K562 (cell line): ENCODE measurements around the gene TSEN34. TPM values are rescaled to one million over a fixed set of nuclear protein-coding genes. Genes with fewer than 3 reads are reported as not detected.

ENCODE experiments used
- ATAC-seq: fragments of 200-7000 bp; cut with Tn5 transposase; 3 replicates; pipeline ENCODE4 v1.9.1; 2020; ENCODE audit warnings: moderate library complexity
- BruUV-seq: library from RNA; stranded (reverse); fragments of 400-500 nt; replicated peaks from 2 replicates; lab custom pipeline; 2021; lab: Mats Ljungman, UMichigan
- CTCF ChIA-PET: fragments of 300-600 bp; formaldehyde crosslinking; extraction: SDS; loops from one replicate; lab custom pipeline; 2021; ENCODE audit warnings: low intra/inter-chr PET ratio; lab: Yijun Ruan, JAX
- POLR2A ChIA-PET: fragments of 300-600, 350-650 bp; sonication (Branson Sonifier 250); formaldehyde crosslinking; extraction: SDS; loops from one replicate; lab custom pipeline; 2021; ENCODE audit warnings: antibody characterized with exemption, inconsistent platforms; lab: Yijun Ruan, JAX
- DNase-seq, 4 experiments: peaks; one replicate each; pipeline versions ENCODE4 v3.0.0 to v3.0.0-alpha.2; 2011 to 2018; ENCODE audit warnings: low spot score in 3 of 4, mixed read lengths in 3 of 4; ENCODE audit errors: extremely low read depth in 1 of 4
- FAIRE-seq: peaks from 2 replicates; lab custom pipeline; 2011; peaks lifted over from hg19 to GRCh38; lab: Jason Lieb, UNC
- H2AFZ ChIP-seq: 2 replicates; pipeline ENCODE4 v1.6.0; 2011; ENCODE audit warnings: low read depth, low read length, control low read depth, inconsistent platforms
- H3K27ac ChIP-seq: fragments of 200-600 bp; 3 replicates; pipeline ENCODE4 v1.8.0; 2011; ENCODE audit warnings: low read depth, mild to moderate bottlenecking, control low read depth, inconsistent platforms, low read length, moderate library complexity, mixed read lengths; ENCODE audit errors: extremely low read depth
- H3K27me3 ChIP-seq, 2 experiments: fragments of 300-600 bp in 1 of 2; 2 replicates in 1 of 2; 3 replicates in 1 of 2; pipeline versions ENCODE4 v1.6.0 to v1.8.0; 2011; ENCODE audit warnings: inconsistent platforms in 2 of 2, low read length in 2 of 2, mild to moderate bottlenecking in 1 of 2, mixed read lengths in 1 of 2, moderate library complexity in 1 of 2; ENCODE audit not compliant: control insufficient read depth in 2 of 2, insufficient read depth in 2 of 2
- H3K36me3 ChIP-seq: fragments of 300-600 bp; 3 replicates; pipeline ENCODE4 v1.8.0; 2011; ENCODE audit warnings: mild to moderate bottlenecking, low read length, inconsistent platforms; ENCODE audit not compliant: control insufficient read depth, insufficient read depth
- H3K4me1 ChIP-seq, 2 experiments: fragments of 200-600 bp in 1 of 2; replicated peaks in 1 of 2; 2 replicates in 1 of 2; 3 replicates in 1 of 2; pipeline versions ENCODE4 v1.5.1 to v1.8.0; 2011; ENCODE audit warnings: inconsistent platforms in 2 of 2, low read length in 2 of 2, mild to moderate bottlenecking in 1 of 2, mixed read lengths in 1 of 2, moderate library complexity in 1 of 2; ENCODE audit not compliant: control insufficient read depth in 2 of 2, insufficient read depth in 2 of 2
- H3K4me2 ChIP-seq: 2 replicates; pipeline ENCODE4 v1.6.1; 2011; ENCODE audit warnings: low read length, control low read depth, inconsistent platforms, mixed read lengths; ENCODE audit not compliant: insufficient read depth
- H3K4me3 ChIP-seq: fragments of 200-600 bp; sonication (generic), shearing (Covaris generic); 2 replicates; pipeline ENCODE4 v1.5.1; 2016; ENCODE audit warnings: control low read depth, inconsistent platforms
- H3K79me2 ChIP-seq: fragments of 200-600 bp; 3 replicates; pipeline ENCODE4 v1.8.0; 2011; ENCODE audit warnings: low read length, inconsistent platforms; ENCODE audit not compliant: control insufficient read depth, insufficient read depth
- H3K9ac ChIP-seq, 2 experiments: 2 replicates each; pipeline versions ENCODE4 v1.6.0 to v1.6.1; 2011; ENCODE audit warnings: low read depth in 2 of 2, low read length in 2 of 2, control low read depth in 1 of 2, inconsistent platforms in 1 of 2, mild to moderate bottlenecking in 1 of 2, mixed read lengths in 1 of 2; ENCODE audit not compliant: insufficient read depth in 1 of 2
- H3K9me1 ChIP-seq: one replicate; pipeline ENCODE4 v1.6.0; 2011; ENCODE audit warnings: inconsistent platforms, mild to moderate bottlenecking, low read length, moderate library complexity; ENCODE audit not compliant: control insufficient read depth, insufficient read depth
- H3K9me3 ChIP-seq: replicated peaks from 2 replicates; pipeline ENCODE4 v1.5.1; 2011; ENCODE audit warnings: low read depth, low read length, inconsistent platforms; ENCODE audit not compliant: control insufficient read depth, insufficient read depth
- H4K20me1 ChIP-seq: replicated peaks from 2 replicates; pipeline ENCODE4 v1.6.1; 2011; ENCODE audit warnings: low read length, inconsistent platforms, mixed read lengths; ENCODE audit not compliant: control insufficient read depth, insufficient read depth
- ETV5 ChIP-seq: sonication (generic); formaldehyde crosslinking; IDR thresholded peaks from 2 replicates; pipeline ENCODE4 v1.4.0; 2020; ENCODE audit warnings: low read depth, mild to moderate bottlenecking, missing genetic modification reagents
- JUNB ChIP-seq: fragments of 450-650 bp; formaldehyde crosslinking; conservative IDR thresholded peaks from 2 replicates; pipeline ENCODE4 v1.4.0; 2020; ENCODE audit warnings: mild to moderate bottlenecking
- KLF16 ChIP-seq: IDR thresholded peaks from 2 replicates; pipeline ENCODE4 v1.6.1; 2016; ENCODE audit warnings: antibody characterized with exemption
- WGBS: fragments of 100-300 bp; shearing (Covaris generic); methylation state at CpG from one replicate; pipeline ENCODE4 v1.1.6; 2016; ENCODE audit warnings: low coverage, mixed read lengths; ENCODE audit not compliant: insufficient coverage; ENCODE audit errors: missing lambda C conversion rate; 5-methylcytosine and 5-hydroxymethylcytosine counted together
- in situ Hi-C: fragments of 300-500 bp; cut with MboI; formaldehyde crosslinking; loops from 4 replicates; pipeline ENCODE4 v1.15.0; 2018; ENCODE audit warnings: inconsistent platforms, mixed read lengths
- intact Hi-C: fragments of 100-400 bp; cut with micrococcal nuclease; formaldehyde crosslinking; loops from 2 replicates; pipeline ENCODE4 v1.14.2; 2022
- polyA plus RNA-seq, 8 experiments: library from polyadenylated mRNA; depleted of rRNA in 4 of 8; stranded (reverse) in 5 of 8; unstranded in 3 of 8; fragments of >200 nt; fragmentation: Nextera tagmentation in 2 of 8; fragmentation: Illumina TruSeq in 1 of 8; extraction: Ambion mirVana in 2 of 8; extraction: Trizol in 1 of 8; gene quantifications; 2 replicates each; pipeline versions ENCODE4 v1.2.1 to v1.2.3, GENCODE V29; 2011 to 2014; ENCODE audit warnings: inconsistent platforms in 1 of 8, missing spikeins in 1 of 8
- total RNA-seq, 7 experiments: library from RNA; depleted of rRNA in 6 of 7; stranded (reverse); fragments of >200 nt in 6 of 7; fragmentation: Illumina TruSeq in 2 of 7; extraction: Trizol in 2 of 7; gene quantifications; 2 replicates each; pipeline versions ENCODE4 v1.2.1 to v1.2.3, GENCODE V29; 2011 to 2021; ENCODE audit warnings: low replicate concordance in 1 of 7
- TF ChIP-seq, protein P1 (sequence below), 3 experiments: IDR thresholded peaks in 2 of 3; conservative IDR thresholded peaks in 1 of 3; 2 replicates each; pipeline ENCODE4 v1.5.1; 2011 to 2012; ENCODE audit warnings: low read length in 3 of 3, mild to moderate bottlenecking in 3 of 3, control low read depth in 2 of 3, improper control_type of control experiment in 1 of 3, inconsistent platforms in 1 of 3, low read depth in 1 of 3, mixed read lengths in 1 of 3, moderate library complexity in 1 of 3; ENCODE audit not compliant: insufficient read depth in 2 of 3
- TF ChIP-seq, protein P2 (sequence below), 2 experiments: fragments of 450-650 bp in 1 of 2; sonication (generic) in 1 of 2; formaldehyde crosslinking in 1 of 2; IDR thresholded peaks in 1 of 2; conservative IDR thresholded peaks in 1 of 2; 2 replicates each; pipeline versions ENCODE4 v1.6.1 to v1.8.1; 2016 to 2023; ENCODE audit warnings: mild to moderate bottlenecking in 2 of 2, moderate library complexity in 2 of 2, inconsistent platforms in 1 of 2, missing genetic modification reagents in 1 of 2
- TF ChIP-seq, protein P3 (sequence below): sonication (generic); formaldehyde crosslinking; IDR thresholded peaks from 2 replicates; pipeline ENCODE4 v1.9.0; 2022; ENCODE audit warnings: mild to moderate bottlenecking, missing genetic modification reagents
- TF ChIP-seq, protein P4 (sequence below): fragments of 450-650 bp; IDR thresholded peaks from 2 replicates; pipeline ENCODE4 v1.6.1; 2017; ENCODE audit warnings: antibody characterized with exemption, mild to moderate bottlenecking
- TF ChIP-seq, protein P5 (sequence below): fragments of 250-450 bp; sonication (Bioruptor Pico); IDR thresholded peaks from 2 replicates; pipeline ENCODE4 v1.4.0; 2020; ENCODE audit warnings: mild to moderate bottlenecking, moderate library complexity, borderline replicate concordance

Gene TSEN34
- total and polyA plus RNA-seq, 9 of the 15 experiments (the other 6 are each of a cell fraction or from before 2014, with no cell fraction given), result 3.1 to 57.6 (median 29.5) TPM

DNA sequence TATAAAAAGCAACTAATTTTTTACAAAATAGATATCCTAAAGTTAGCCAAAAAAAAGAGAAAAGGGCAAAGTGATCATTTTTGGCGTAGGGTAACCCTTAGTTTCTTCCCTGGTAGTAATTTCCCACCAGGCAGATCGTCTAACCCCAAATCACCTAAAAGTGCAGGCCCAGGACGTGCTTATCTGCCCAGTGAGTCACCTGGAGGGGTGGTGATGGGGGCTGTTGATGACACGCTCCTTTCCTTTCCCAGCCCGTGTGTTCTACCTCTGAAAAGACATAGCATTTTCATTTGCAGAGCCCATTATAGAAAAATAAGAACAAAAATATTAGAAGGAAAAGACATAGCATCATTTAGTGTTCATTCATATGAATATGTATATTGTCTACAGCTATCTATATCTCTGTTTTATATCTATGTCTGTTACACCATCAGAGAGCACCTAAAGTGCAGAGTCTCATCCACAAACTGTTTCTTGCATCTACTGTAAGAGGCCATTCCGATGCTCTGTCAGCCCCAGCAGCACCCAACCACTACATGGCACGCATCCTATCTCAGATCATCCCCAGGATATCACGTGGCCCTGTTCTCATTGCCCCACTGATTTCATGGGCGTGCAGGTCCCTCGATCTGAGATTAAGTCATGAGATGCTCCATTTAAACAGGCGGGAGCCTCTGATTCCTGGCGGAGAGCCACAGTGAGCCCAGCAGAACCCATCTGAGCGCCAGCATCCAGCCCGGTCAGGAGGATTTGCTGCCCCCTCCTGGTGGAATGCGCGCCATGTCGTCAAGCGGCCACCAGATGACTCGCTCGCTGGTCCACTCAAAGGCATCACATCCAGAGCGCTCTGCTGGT lies 40.2 kb downstream of the TSEN34 start:
- intact Hi-C loops, result loop anchor here (2.0 to 5.0 kb wide), 3 partner anchors 21 to 63 kb away; partner anchors contain the start of gene MBOAT7
- peak; percentile 98 for FAIRE-seq
- TF ChIP-seq KLF16, result no peak; the same call in 1 of the 2 replicates
- TF ChIP-seq, protein P1, sequence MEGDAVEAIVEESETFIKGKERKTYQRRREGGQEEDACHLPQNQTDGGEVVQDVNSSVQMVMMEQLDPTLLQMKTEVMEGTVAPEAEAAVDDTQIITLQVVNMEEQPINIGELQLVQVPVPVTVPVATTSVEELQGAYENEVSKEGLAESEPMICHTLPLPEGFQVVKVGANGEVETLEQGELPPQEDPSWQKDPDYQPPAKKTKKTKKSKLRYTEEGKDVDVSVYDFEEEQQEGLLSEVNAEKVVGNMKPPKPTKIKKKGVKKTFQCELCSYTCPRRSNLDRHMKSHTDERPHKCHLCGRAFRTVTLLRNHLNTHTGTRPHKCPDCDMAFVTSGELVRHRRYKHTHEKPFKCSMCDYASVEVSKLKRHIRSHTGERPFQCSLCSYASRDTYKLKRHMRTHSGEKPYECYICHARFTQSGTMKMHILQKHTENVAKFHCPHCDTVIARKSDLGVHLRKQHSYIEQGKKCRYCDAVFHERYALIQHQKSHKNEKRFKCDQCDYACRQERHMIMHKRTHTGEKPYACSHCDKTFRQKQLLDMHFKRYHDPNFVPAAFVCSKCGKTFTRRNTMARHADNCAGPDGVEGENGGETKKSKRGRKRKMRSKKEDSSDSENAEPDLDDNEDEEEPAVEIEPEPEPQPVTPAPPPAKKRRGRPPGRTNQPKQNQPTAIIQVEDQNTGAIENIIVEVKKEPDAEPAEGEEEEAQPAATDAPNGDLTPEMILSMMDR (IDR thresholded peaks at IDR 0.05 in 2 of 3, conservative IDR thresholded peaks at IDR 0.05 in 1 of 3; ENCODE audit: insufficient read depth in 2 of 3, low read depth in 1 of 3, low read length in 3 of 3), result peak; percentile 98 to 99 (median 99)
- peak; percentile 15; the same call in 1 of the 2 replicates for TF ChIP-seq ETV5 (CRISPR knock-in tag)
- TF ChIP-seq, protein P2, sequence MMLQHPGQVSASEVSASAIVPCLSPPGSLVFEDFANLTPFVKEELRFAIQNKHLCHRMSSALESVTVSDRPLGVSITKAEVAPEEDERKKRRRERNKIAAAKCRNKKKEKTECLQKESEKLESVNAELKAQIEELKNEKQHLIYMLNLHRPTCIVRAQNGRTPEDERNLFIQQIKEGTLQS (IDR thresholded peaks at IDR 0.05), result peak; percentile 64
- TF ChIP-seq, protein P2 (CRISPR knock-in tag; conservative IDR thresholded peaks at IDR 0.05), result no peak
- TF ChIP-seq, protein P3, sequence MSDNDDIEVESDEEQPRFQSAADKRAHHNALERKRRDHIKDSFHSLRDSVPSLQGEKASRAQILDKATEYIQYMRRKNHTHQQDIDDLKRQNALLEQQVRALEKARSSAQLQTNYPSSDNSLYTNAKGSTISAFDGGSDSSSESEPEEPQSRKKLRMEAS (CRISPR knock-in tag), result 0 out of 2 replicates have a peak, but pooled peaks have one; percentile 1
- no peak for TF ChIP-seq JUNB (CRISPR knock-in tag)
- TF ChIP-seq, protein P4, sequence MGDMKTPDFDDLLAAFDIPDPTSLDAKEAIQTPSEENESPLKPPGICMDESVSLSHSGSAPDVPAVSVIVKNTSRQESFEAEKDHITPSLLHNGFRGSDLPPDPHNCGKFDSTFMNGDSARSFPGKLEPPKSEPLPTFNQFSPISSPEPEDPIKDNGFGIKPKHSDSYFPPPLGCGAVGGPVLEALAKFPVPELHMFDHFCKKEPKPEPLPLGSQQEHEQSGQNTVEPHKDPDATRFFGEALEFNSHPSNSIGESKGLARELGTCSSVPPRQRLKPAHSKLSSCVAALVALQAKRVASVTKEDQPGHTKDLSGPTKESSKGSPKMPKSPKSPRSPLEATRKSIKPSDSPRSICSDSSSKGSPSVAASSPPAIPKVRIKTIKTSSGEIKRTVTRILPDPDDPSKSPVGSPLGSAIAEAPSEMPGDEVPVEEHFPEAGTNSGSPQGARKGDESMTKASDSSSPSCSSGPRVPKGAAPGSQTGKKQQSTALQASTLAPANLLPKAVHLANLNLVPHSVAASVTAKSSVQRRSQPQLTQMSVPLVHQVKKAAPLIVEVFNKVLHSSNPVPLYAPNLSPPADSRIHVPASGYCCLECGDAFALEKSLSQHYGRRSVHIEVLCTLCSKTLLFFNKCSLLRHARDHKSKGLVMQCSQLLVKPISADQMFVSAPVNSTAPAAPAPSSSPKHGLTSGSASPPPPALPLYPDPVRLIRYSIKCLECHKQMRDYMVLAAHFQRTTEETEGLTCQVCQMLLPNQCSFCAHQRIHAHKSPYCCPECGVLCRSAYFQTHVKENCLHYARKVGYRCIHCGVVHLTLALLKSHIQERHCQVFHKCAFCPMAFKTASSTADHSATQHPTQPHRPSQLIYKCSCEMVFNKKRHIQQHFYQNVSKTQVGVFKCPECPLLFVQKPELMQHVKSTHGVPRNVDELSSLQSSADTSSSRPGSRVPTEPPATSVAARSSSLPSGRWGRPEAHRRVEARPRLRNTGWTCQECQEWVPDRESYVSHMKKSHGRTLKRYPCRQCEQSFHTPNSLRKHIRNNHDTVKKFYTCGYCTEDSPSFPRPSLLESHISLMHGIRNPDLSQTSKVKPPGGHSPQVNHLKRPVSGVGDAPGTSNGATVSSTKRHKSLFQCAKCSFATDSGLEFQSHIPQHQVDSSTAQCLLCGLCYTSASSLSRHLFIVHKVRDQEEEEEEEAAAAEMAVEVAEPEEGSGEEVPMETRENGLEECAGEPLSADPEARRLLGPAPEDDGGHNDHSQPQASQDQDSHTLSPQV, result no peak
- TF ChIP-seq, protein P5, sequence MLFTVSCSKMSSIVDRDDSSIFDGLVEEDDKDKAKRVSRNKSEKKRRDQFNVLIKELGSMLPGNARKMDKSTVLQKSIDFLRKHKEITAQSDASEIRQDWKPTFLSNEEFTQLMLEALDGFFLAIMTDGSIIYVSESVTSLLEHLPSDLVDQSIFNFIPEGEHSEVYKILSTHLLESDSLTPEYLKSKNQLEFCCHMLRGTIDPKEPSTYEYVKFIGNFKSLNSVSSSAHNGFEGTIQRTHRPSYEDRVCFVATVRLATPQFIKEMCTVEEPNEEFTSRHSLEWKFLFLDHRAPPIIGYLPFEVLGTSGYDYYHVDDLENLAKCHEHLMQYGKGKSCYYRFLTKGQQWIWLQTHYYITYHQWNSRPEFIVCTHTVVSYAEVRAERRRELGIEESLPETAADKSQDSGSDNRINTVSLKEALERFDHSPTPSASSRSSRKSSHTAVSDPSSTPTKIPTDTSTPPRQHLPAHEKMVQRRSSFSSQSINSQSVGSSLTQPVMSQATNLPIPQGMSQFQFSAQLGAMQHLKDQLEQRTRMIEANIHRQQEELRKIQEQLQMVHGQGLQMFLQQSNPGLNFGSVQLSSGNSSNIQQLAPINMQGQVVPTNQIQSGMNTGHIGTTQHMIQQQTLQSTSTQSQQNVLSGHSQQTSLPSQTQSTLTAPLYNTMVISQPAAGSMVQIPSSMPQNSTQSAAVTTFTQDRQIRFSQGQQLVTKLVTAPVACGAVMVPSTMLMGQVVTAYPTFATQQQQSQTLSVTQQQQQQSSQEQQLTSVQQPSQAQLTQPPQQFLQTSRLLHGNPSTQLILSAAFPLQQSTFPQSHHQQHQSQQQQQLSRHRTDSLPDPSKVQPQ (CRISPR knock-in tag), result no peak

More for the DNA sequence above, 40.2 kb downstream of the TSEN34 start:
- no peaks in the 10 kb centered on the region for H4K20me1 ChIP-seq
- H2AFZ ChIP-seq, result no peak overlapping the region
- CTCF ChIA-PET, result interaction anchor here (0.6 to 3.3 kb wide), 5 partner anchors 62 to 1017 kb away, joined by 3 to 37 read pairs (median 4); no protein-coding TSS in a partner anchor
- peak; percentile 82 to 92 (median 89) for DNase-seq
- BruUV-seq, result no TSS peak
- H3K9me1 ChIP-seq, result no peaks in the 10 kb centered on the region
- H3K4me2 ChIP-seq, result peak overlapping the region; percentile 28; the same call in 1 of the 2 replicates
- H3K27ac ChIP-seq, result no peak overlapping the region
- H3K4me1 ChIP-seq, result peaks cover 4 to 6% of the 10 kb centered on the region in 2 experiments; a peak in 4 of 5 replicates
- H3K27me3 ChIP-seq, result peaks cover 10 to 33% of the 10 kb centered on the region in 2 experiments; a peak in 4 of 5 replicates
- H3K4me3 ChIP-seq, result no peak overlapping the region
- POLR2A ChIA-PET, result no interaction called here
- H3K9ac ChIP-seq, result no peak overlapping the region
- H3K36me3 ChIP-seq, result no peaks in the 10 kb centered on the region
- no peaks in the 10 kb centered on the region for H3K79me2 ChIP-seq
- in situ Hi-C loops, result no loop called here
- ATAC-seq, result peak; percentile 100
- WGBS, result 5% methylated on average over 21 of the region's 21 CpGs
- H3K9me3 ChIP-seq, result no peaks in the 10 kb centered on the region
